ENCODE results near the gene PARP14. TPM values are rescaled to one million over a fixed set of nuclear protein-coding genes. Genes with fewer than 3 reads are reported as not detected.

The PARP14 gene
- total RNA-seq, 1 experiment from 2014 or later = 17.4 TPM

DNA sequence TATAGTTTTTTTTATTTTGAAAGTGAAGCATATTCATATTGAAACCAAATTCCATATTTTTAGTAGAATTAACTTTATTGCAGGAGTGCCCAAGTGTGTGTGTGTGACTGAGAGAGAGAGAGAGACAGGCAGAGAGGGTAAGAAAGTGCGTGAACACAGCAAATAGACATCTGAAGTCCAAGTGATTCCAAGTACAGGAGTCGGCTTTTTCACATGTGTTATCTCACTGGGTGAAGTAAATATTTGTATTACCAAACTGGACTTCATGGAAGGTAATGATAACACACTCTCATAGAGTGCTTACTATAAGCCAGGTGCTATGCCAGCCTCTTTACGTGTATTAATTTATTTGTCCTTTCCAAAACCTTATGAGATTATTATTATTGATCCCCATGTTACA lies 12.0 kb downstream of the PARP14 start:
- no peak overlapping the region for H2BK20ac ChIP-seq (ENCODE audit: low read depth, low read length, poor library complexity, severe bottlenecking)
- H3K9me3 ChIP-seq (ENCODE audit: control insufficient read depth, low read depth, low read length) = no peaks in the 10 kb centered on the region
- no peaks in the 10 kb centered on the region for H3K23me2 ChIP-seq (ENCODE audit: insufficient read length, low read depth, low read length, poor library complexity, severe bottlenecking)
- Mint-ChIP-seq H3K4me3 (no peak overlapping the region), H3K36me3 (ENCODE audit: insufficient read depth in 1 of 3, low read depth in 3 of 3) (peaks cover 0 to 10% (median 5%) of the 10 kb centered on the region in 3 experiments; a peak in 3 of 7 replicates), H3K27ac (no peak overlapping the region), H3K9me3 (no peaks in the 10 kb centered on the region), H3K27me3 (ENCODE audit: low read depth) (no peaks in the 10 kb centered on the region), H3K4me1 (no peaks in the 10 kb centered on the region)
- H3K79me1 ChIP-seq (ENCODE audit: insufficient read depth, low read depth, low read length, poor library complexity, severe bottlenecking) = no peaks in the 10 kb centered on the region
- no peak overlapping the region for H2BK120ac ChIP-seq (ENCODE audit: low read depth, low read length, poor library complexity, severe bottlenecking)
- H2AFZ ChIP-seq (ENCODE audit: low read length) = no peak overlapping the region
- no peak overlapping the region for H4K91ac ChIP-seq (ENCODE audit: insufficient read length, low read depth, low read length)
- no peak overlapping the region for H3K4me2 ChIP-seq (ENCODE audit: insufficient read depth, insufficient read length, low read length)
- no peak overlapping the region for H3T11ph ChIP-seq (ENCODE audit: low read length)
- H2BK15ac ChIP-seq (ENCODE audit: low read depth, low read length) = no peak overlapping the region
- H3K4ac ChIP-seq (ENCODE audit: low read depth, low read length) = no peak overlapping the region
- H4K8ac ChIP-seq (replicated peaks; ENCODE audit: insufficient read length, low read depth, low read length) = no peak overlapping the region
- no peak overlapping the region for H2BK5ac ChIP-seq (ENCODE audit: insufficient read length, low read length)
- H3K79me2 ChIP-seq (ENCODE audit: insufficient read depth, low read length) = no peaks in the 10 kb centered on the region
- DNase-seq = no peak
- no peak overlapping the region for H3K9ac ChIP-seq (ENCODE audit: extremely low read depth, insufficient read length, low read length)
- no peak overlapping the region for H2AK5ac ChIP-seq (ENCODE audit: insufficient read length, low read length)
- WGBS (ENCODE audit: extremely low coverage, insufficient read length, low lambda C conversion rate) = no CpG with 5 or more reads among the region's 3 CpGs
- no peaks in the 10 kb centered on the region for H4K20me1 ChIP-seq (ENCODE audit: control insufficient read depth, insufficient read depth, insufficient read length)
- H3K27ac ChIP-seq (ENCODE audit: insufficient read length, low read depth, low read length) = no peak overlapping the region
- no peak overlapping the region for H3K23ac ChIP-seq (ENCODE audit: insufficient read length, low read depth, low read length)
- H3K56ac ChIP-seq (ENCODE audit: insufficient read length, low read depth, low read length) = no peak overlapping the region
- no peak overlapping the region for H3K14ac ChIP-seq (ENCODE audit: insufficient read depth, low read length)
- no peaks in the 10 kb centered on the region for H3K4me1 ChIP-seq (ENCODE audit: insufficient read depth, low read length)
- H3K18ac ChIP-seq (ENCODE audit: insufficient read length, low read depth, low read length) = no peak overlapping the region
- H3K27me3 ChIP-seq (ENCODE audit: insufficient read depth, low read length) = no peaks in the 10 kb centered on the region
- TF ChIP-seq, protein P1, sequence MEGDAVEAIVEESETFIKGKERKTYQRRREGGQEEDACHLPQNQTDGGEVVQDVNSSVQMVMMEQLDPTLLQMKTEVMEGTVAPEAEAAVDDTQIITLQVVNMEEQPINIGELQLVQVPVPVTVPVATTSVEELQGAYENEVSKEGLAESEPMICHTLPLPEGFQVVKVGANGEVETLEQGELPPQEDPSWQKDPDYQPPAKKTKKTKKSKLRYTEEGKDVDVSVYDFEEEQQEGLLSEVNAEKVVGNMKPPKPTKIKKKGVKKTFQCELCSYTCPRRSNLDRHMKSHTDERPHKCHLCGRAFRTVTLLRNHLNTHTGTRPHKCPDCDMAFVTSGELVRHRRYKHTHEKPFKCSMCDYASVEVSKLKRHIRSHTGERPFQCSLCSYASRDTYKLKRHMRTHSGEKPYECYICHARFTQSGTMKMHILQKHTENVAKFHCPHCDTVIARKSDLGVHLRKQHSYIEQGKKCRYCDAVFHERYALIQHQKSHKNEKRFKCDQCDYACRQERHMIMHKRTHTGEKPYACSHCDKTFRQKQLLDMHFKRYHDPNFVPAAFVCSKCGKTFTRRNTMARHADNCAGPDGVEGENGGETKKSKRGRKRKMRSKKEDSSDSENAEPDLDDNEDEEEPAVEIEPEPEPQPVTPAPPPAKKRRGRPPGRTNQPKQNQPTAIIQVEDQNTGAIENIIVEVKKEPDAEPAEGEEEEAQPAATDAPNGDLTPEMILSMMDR (conservative IDR thresholded peaks at IDR 0.05) = no peak
- H4K5ac ChIP-seq (ENCODE audit: insufficient read length, low read depth, low read length) = no peak overlapping the region
- no peak overlapping the region for H2BK12ac ChIP-seq (ENCODE audit: insufficient read length, low read depth, low read length)
